Measurements from ENCODE around the gene HRH1.
"Not testable (repeated sequence)": the region's sequence is repeated elsewhere in the genome, so short reads cannot be mapped to it uniquely, and the experiment has no call there.

HRH1 gene, protein sequence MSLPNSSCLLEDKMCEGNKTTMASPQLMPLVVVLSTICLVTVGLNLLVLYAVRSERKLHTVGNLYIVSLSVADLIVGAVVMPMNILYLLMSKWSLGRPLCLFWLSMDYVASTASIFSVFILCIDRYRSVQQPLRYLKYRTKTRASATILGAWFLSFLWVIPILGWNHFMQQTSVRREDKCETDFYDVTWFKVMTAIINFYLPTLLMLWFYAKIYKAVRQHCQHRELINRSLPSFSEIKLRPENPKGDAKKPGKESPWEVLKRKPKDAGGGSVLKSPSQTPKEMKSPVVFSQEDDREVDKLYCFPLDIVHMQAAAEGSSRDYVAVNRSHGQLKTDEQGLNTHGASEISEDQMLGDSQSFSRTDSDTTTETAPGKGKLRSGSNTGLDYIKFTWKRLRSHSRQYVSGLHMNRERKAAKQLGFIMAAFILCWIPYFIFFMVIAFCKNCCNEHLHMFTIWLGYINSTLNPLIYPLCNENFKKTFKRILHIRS

DNA sequence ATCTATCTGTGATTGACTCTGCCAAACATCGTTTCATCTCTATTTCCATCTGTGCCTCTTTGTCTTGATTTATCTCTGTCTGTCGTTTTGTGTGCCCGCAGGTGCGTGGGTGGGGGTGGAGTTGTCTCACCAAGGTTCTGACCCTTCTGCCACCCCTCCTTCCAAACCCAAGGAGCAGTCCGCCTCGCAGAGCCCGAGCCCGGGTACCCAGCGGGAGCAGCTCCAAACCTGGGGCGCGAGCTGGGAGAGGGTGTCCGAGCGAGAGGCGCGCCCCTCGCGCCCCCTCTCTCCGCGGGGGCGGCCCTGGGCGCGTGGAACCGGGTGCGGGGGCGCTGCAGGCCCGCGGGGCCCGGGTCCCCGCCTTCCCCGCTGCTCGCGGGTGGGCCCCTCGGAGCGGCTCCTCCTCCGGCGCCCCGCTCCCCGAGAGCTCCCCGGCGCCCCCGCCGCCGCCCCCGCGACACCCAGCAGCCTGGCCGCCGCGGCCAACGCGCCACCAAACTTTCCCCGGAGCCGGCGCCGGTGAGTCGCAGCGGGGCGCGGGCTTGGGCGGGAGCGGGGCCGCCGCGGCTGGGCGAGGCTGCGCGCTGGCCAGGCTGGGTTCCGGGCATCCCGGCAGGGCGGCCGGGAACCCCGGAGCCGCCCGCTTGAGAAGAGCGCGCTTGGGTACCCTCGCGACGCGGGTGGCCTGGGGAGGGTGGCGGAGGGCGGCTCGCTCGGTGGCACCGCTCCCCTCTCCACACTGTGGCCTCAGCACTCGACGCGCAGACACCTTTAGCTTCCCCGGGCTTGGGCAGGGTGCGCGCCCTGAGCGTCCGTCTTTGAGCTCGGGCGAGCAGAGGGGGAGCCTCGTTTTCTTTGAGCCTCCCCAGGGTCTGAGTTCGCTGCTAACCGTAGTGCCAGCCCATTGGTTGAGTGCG is at the start of gene HRH1:
HRH1 (plus strand) TSS at position 458 of the 917 bp plus-strand sequence. CDS start 104,545 bp downstream, outside the sequence.
- DNase-seq, result no peak

DNA sequence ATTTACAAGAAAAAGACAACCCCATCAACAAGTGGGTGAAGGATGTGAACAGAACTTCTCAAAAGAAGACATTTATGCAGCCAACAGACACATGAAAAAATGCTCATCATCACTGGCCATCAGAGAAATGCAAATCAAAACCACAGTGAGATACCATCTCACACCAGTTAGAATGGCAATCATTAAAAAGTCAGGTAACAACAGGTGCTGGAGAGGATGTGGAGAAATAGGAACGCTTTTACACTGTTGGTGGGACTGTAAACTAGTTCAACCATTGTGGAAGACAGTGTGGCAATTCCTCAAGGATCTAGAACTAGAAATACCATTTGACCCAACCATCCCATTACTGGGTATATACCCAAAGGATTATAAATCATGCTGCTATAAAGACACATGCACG is 41.0 kb upstream of the HRH1 start:
- not testable (repeated sequence) for DNase-seq

GRCh38 chr3:11115548-11115947 is 38.7 kb upstream of the HRH1 start:
- no peak for DNase-seq

DNA sequence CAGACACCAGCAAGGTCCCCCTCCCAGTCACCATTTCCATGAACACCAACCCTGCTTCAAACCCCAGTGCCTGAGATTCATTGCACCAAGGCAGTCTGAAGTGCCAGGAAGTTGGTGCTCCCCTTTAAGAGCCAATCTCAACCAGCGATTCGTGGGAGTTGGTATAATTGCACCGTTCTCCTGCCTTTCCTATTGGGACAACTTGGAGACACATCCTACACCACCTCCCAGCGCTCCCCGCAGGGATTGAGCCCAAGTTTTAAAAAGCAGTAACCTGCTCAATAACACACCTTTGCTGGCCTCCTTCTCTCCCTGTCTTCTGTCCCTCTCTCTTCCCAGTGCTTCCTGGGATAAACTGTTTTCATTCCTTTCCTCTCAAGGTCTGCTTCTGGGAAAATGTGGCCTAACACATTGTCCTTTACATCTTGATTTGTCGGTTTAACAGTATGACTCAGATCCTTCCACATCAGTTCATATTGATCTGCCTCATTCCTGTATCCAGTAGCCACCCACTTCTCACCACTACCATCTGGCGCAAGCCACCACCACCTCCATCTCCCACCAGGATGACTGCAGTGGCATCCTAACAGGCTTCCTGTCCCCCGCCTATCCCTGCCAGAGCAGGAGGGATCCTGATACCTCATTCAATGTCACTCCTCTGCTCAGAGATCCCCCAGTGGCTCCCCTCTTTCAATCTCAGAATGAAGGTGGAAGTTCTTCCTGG is 37.8 kb upstream of the HRH1 start:
- DNase-seq, result no peak

- DNase-seq, result no peak
Measured at GRCh38 chr3:11117591-11117990, 36.7 kb upstream of the HRH1 start.

DNA sequence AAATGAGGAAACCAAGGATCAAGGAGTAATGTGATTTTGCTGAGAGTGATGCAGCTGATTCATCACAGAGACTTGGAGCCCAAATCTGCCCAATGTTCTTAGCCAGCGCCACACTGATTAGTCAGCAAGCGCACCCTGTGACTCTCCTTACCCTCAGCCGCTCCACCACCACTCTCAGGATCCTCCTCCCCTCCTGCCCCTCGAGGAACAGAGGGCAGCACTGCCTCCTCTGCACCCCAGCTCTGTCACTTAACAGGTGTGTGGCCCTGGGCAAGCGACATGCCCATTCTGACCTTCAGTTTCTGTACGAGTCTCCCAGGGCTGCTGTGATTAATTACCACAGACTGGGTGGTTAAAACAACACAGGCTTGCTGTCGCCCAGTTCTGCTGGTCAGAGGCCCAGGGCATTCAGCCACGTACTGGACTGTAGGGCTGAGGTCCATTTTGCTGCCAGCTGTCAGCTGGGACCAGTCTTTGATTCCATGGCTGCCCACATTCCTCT is 36.1 kb upstream of the HRH1 start:
- DNase-seq, result no peak

GRCh38 chr3:11120091-11120805 is 34.0 kb upstream of the HRH1 start:
- DNase-seq, result no peak

- no peak for DNase-seq
Measured at GRCh38 chr3:11126653-11127052, 27.6 kb upstream of the HRH1 start.

- DNase-seq, result no peak
Measured at GRCh38 chr3:11128682-11129632, 25.3 kb upstream of the HRH1 start.

GRCh38 chr3:11130385-11130784 is 23.9 kb upstream of the HRH1 start:
- DNase-seq, result no peak

DNA sequence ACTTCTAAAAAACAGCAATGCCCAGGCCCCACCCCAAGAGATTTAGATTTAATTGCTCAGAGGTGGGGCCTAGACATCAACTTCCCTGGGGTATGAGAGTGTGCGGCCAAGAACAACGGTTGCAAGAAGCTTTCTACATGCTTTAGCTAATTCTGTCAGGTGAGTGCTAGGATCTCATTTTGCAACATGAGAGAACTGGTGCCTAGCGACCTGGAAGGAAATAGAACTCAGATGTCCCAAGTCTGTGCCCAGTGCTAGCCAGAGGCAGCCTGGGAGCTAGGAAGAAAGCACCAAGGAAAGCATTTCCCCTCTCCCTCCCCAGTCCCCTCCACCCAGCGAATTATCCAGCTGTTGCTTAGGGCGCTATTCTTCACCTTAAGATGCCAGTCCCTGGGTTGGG is 22.9 kb upstream of the HRH1 start:
- DNase-seq, result no peak

DNA sequence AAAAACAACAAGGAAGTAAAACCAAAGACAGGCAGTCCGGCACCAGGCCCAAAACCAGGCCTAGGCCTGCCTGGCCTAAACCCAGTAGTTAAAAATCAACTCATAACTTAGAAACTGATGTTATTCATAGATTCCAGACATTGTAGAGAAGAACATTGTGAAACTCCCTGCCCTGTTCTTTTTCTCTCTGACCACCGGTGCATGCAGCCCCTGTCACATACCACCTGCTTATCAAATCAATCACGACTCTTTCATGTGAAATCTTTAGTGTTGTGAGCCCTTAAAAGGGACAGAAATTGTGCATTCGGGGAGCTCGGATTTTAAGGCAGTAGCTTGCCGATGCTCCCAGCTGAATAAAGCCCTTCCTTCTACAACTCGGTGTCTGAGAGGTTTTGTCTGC is 22.4 kb upstream of the HRH1 start:
- not testable (repeated sequence) for DNase-seq

DNA sequence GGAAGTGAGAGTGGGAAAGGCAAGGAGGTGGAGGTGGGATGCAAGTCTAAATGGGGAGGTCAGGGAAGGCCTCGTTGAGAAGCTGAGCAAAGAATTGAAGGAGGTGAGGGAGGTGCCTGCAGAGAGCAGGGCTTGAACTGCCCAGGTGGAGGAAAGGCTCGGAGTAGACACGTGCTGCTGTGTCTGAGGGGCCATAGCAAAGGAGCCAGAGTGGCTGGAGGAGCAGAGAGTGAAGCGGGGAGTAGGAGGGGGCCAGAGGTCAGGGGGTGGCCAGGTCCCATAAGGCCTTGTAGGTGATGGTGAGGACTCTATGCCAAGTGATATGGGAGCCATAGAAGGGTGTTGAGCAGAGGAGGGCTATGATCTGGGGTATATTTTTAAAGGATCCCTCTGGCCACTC is 21.4 kb upstream of the HRH1 start:
- DNase-seq, result no peak

GRCh38 chr3:11134794-11135193 is 19.5 kb upstream of the HRH1 start:
- DNase-seq, result no peak

GRCh38 chr3:11136116-11136515 is 18.2 kb upstream of the HRH1 start:
- DNase-seq, result no peak

- DNase-seq, result no peak
Measured at GRCh38 chr3:11136830-11137626, 17.3 kb upstream of the HRH1 start.

DNA sequence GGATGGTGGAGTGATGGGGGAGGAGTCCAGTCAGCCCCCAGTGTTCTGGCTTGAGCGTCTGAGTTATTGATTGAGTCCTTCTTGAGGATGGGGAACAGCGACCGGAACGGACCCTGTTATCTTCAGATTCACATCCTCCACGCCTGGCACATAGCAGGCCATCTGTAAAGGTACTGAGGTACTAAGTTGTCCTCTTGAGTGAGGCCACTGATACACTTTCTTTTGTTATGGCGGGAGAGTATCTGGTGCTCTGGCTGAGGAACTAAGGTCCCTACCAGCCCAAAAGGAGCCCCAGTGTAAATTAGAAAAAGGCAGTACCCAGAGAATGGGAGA is 16.7 kb upstream of the HRH1 start:
- no peak for DNase-seq

- DNase-seq, result no peak
Measured at GRCh38 chr3:11138371-11138770, 15.9 kb upstream of the HRH1 start.

DNA sequence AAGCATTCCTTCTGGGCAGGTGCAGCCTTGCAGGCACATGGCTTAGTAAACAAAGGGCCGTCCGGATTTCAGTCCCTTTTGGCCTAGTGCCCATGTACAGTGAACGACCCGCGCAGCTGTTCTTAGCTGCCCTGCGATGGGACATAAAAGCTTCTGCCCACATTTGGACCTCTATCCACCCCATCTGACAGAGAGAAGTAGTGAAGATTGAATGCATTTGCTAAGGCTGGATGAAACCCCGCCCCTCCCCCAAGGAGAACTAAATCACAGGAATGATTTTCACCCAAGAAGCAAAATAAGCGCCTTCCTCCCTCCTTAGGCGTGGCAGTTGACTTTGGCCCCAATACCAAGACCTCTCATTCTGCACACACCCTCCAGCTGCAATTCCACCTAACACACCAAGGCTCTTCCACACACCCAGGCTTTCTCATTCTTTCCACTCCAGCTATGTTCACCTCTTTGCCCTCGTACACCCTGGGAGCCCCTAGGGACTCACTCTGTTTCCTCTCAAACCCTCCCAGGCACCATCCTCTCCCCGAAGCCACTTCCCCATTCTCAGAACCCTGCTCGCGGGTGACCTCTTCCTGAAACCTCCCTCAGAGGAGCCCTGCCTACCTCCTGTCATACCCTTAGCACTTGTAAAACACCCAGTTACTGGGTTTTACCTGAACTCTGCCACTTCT is 14.1 kb upstream of the HRH1 start:
- DNase-seq, result peak; percentile 38

- no peak for DNase-seq
Measured at GRCh38 chr3:11140713-11141104, 13.6 kb upstream of the HRH1 start.

Measured in NCI-H774 (cell line).